ENCODE measurements around the gene URGCP.

DNA sequence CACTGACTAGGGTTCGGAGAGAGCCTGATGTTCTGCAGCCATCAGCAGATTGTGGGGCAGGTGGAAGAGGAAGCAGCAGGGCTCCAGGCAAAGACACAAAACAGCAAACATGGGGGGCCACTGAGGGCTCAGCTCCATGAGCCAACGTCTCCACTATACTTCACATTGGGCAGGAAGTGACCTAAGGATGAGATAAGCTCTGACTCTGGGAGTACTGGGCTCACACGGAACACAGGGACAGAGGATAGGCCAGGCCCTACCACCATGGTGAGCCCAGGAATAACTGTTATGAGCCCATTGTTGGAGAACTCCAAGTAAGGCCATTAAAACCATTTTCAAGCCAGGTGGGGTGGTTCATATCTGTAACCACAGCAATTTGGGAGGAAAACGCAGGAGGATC lies 22.2 kb downstream of the URGCP start:
- TF ChIP-seq POLR2A (IDR thresholded peaks at IDR 0.05; ENCODE audit: borderline replicate concordance, extremely low read depth, insufficient read depth, insufficient read length) (no peak), EZH2phosphoT487 (IDR thresholded peaks at IDR 0.05; ENCODE audit: borderline replicate concordance) (no peak), SP1 (IDR thresholded peaks at IDR 0.05; ENCODE audit: low read depth) (no peak), EZH2 (IDR thresholded peaks at IDR 0.05) (no peak), YY1 (IDR thresholded peaks at IDR 0.05; ENCODE audit: extremely low read depth, insufficient replicate concordance, low read depth, low read length) (no peak), POLR2AphosphoS5 (IDR thresholded peaks at IDR 0.05; ENCODE audit: low read depth, low read length) (no peak), JUND (IDR thresholded peaks at IDR 0.05) (no peak), RAD21 (IDR thresholded peaks at IDR 0.05; ENCODE audit: low read depth) (no peak)
- TF ChIP-seq, protein P1, sequence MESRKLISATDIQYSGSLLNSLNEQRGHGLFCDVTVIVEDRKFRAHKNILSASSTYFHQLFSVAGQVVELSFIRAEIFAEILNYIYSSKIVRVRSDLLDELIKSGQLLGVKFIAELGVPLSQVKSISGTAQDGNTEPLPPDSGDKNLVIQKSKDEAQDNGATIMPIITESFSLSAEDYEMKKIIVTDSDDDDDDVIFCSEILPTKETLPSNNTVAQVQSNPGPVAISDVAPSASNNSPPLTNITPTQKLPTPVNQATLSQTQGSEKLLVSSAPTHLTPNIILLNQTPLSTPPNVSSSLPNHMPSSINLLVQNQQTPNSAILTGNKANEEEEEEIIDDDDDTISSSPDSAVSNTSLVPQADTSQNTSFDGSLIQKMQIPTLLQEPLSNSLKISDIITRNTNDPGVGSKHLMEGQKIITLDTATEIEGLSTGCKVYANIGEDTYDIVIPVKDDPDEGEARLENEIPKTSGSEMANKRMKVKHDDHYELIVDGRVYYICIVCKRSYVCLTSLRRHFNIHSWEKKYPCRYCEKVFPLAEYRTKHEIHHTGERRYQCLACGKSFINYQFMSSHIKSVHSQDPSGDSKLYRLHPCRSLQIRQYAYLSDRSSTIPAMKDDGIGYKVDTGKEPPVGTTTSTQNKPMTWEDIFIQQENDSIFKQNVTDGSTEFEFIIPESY (IDR thresholded peaks at IDR 0.05; ENCODE audit: extremely low read depth, insufficient replicate concordance, low read length): no peak
- TF ChIP-seq, protein P2, sequence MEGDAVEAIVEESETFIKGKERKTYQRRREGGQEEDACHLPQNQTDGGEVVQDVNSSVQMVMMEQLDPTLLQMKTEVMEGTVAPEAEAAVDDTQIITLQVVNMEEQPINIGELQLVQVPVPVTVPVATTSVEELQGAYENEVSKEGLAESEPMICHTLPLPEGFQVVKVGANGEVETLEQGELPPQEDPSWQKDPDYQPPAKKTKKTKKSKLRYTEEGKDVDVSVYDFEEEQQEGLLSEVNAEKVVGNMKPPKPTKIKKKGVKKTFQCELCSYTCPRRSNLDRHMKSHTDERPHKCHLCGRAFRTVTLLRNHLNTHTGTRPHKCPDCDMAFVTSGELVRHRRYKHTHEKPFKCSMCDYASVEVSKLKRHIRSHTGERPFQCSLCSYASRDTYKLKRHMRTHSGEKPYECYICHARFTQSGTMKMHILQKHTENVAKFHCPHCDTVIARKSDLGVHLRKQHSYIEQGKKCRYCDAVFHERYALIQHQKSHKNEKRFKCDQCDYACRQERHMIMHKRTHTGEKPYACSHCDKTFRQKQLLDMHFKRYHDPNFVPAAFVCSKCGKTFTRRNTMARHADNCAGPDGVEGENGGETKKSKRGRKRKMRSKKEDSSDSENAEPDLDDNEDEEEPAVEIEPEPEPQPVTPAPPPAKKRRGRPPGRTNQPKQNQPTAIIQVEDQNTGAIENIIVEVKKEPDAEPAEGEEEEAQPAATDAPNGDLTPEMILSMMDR (IDR thresholded peaks at IDR 0.05 in 2 of 3, conservative IDR thresholded peaks at IDR 0.05 in 1 of 3; ENCODE audit: borderline replicate concordance in 1 of 3, insufficient read depth in 1 of 3, low read depth in 2 of 3, low read length in 2 of 3): no peak
- TF ChIP-seq, protein P3, sequence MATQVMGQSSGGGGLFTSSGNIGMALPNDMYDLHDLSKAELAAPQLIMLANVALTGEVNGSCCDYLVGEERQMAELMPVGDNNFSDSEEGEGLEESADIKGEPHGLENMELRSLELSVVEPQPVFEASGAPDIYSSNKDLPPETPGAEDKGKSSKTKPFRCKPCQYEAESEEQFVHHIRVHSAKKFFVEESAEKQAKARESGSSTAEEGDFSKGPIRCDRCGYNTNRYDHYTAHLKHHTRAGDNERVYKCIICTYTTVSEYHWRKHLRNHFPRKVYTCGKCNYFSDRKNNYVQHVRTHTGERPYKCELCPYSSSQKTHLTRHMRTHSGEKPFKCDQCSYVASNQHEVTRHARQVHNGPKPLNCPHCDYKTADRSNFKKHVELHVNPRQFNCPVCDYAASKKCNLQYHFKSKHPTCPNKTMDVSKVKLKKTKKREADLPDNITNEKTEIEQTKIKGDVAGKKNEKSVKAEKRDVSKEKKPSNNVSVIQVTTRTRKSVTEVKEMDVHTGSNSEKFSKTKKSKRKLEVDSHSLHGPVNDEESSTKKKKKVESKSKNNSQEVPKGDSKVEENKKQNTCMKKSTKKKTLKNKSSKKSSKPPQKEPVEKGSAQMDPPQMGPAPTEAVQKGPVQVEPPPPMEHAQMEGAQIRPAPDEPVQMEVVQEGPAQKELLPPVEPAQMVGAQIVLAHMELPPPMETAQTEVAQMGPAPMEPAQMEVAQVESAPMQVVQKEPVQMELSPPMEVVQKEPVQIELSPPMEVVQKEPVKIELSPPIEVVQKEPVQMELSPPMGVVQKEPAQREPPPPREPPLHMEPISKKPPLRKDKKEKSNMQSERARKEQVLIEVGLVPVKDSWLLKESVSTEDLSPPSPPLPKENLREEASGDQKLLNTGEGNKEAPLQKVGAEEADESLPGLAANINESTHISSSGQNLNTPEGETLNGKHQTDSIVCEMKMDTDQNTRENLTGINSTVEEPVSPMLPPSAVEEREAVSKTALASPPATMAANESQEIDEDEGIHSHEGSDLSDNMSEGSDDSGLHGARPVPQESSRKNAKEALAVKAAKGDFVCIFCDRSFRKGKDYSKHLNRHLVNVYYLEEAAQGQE (IDR thresholded peaks at IDR 0.05; ENCODE audit: low read depth): no peak

Data from HCT116 (cell line).